HepG2 (cell line): ENCODE data around the gene PLA2G4A.

Experiments used
- CERS6 ChIP-seq: sonication (generic); formaldehyde crosslinking; IDR thresholded peaks from 2 replicates; pipeline ENCODE4 v1.5.0; 2020; ENCODE audit warnings: missing genetic modification reagents
- CTCF ChIP-seq: sonication (generic); formaldehyde crosslinking; IDR thresholded peaks from 2 replicates; pipeline ENCODE4 v1.5.0; 2020; ENCODE audit warnings: mild to moderate bottlenecking, missing genetic modification reagents, moderate library complexity
- EZH2 ChIP-seq: conservative IDR thresholded peaks from 2 replicates; pipeline ENCODE4 v1.6.1; 2012; ENCODE audit warnings: mild to moderate bottlenecking, low read depth, low read length, moderate library complexity
- HCFC1 ChIP-seq: fragments of 150-350 bp; IDR thresholded peaks from 2 replicates; pipeline ENCODE4 v1.6.1; 2014; ENCODE audit warnings: low read depth, low read length
- HDAC6 ChIP-seq: fragments of 200-600 bp; sonication (generic); IDR thresholded peaks from 2 replicates; pipeline ENCODE4 v1.7.0; 2017; ENCODE audit warnings: mild to moderate bottlenecking, antibody characterized with exemption, low read length, low read depth
- MYNN ChIP-seq: sonication (generic); formaldehyde crosslinking; IDR thresholded peaks from 2 replicates; pipeline ENCODE4 v1.4.0; 2020; ENCODE audit warnings: mild to moderate bottlenecking, low read depth, missing genetic modification reagents
- POLR2AphosphoS5 ChIP-seq: IDR thresholded peaks from 2 replicates; pipeline ENCODE4 v1.6.1; 2012; ENCODE audit warnings: low read depth, low read length
- PRDM10 ChIP-seq: sonication (generic); formaldehyde crosslinking; IDR thresholded peaks from 2 replicates; pipeline ENCODE4 v1.4.0; 2020; ENCODE audit warnings: low read depth, missing genetic modification reagents
- RAD21 ChIP-seq: fragments of 450-650 bp; formaldehyde crosslinking; IDR thresholded peaks from 2 replicates; pipeline ENCODE4 v1.5.0; 2020; ENCODE audit warnings: mild to moderate bottlenecking
- REST ChIP-seq, 2 experiments: IDR thresholded peaks; 2 replicates each; pipeline ENCODE4 v1.6.1; 2011 to 2012; ENCODE audit warnings: low read length in 2 of 2, borderline replicate concordance in 1 of 2, low read depth in 1 of 2, mild to moderate bottlenecking in 1 of 2, moderate library complexity in 1 of 2
- ZBTB43 ChIP-seq: sonication (generic); formaldehyde crosslinking; conservative IDR thresholded peaks from 2 replicates; pipeline ENCODE4 v1.4.0; 2020; ENCODE audit warnings: missing genetic modification reagents
- ZNF670 ChIP-seq: sonication (generic); formaldehyde crosslinking; IDR thresholded peaks from 2 replicates; pipeline ENCODE4 v1.8.0; 2022; ENCODE audit warnings: mild to moderate bottlenecking, missing genetic modification reagents, borderline replicate concordance

- TF ChIP-seq RAD21 (CRISPR knock-in tag) (no peak), REST (IDR thresholded peaks at IDR 0.05; ENCODE audit: borderline replicate concordance in 1 of 2, low read depth in 1 of 2, low read length in 2 of 2) (no peak), POLR2AphosphoS5 (no peak), EZH2 (no peak), ZBTB43 (CRISPR knock-in tag) (no peak), CERS6 (no peak), PRDM10 (CRISPR knock-in tag) (no peak), ZNF670 (no peak), CTCF (CRISPR knock-in tag) (no peak), HDAC6 (no peak), MYNN (no peak), HCFC1 (no peak)
Measured at GRCh38 chr1:186980400-186980799, 151.7 kb downstream of the PLA2G4A start.
